HG02678 (cell line): Measurements from ENCODE around the gene NPFFR1.
"Not testable (repeated sequence)": the region's sequence is repeated elsewhere in the genome, so short reads cannot be mapped to it uniquely, and the experiment has no call there.

ENCODE experiments used
- ATAC-seq: cut with Tn5 transposase; IDR thresholded peaks from one replicate; pipeline ENCODE4 v1.9.1; 2021; ENCODE audit warnings: mild to moderate bottlenecking, moderate library complexity; ENCODE audit not compliant: unreplicated experiment

Gene NPFFR1

DNA sequence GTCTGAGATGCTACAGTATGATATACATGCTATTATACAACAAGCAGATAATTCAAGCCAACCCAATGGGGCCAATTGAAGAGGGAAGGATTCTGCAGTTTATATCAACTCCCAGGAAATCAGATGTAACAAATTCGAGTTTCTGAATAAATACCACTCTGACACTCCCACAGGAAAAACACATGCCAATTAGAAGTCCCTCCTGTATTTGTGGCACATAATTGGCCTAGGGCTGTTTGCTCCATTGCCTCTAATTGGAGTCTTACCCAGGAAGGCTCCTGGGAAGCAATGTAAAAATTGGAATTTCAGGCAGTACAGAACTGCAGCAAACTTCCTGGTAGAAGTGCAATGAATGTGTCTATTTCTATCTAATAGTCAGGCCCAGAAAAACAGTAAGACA is 55.3 kb downstream of the NPFFR1 start:
- no peak for ATAC-seq

DNA sequence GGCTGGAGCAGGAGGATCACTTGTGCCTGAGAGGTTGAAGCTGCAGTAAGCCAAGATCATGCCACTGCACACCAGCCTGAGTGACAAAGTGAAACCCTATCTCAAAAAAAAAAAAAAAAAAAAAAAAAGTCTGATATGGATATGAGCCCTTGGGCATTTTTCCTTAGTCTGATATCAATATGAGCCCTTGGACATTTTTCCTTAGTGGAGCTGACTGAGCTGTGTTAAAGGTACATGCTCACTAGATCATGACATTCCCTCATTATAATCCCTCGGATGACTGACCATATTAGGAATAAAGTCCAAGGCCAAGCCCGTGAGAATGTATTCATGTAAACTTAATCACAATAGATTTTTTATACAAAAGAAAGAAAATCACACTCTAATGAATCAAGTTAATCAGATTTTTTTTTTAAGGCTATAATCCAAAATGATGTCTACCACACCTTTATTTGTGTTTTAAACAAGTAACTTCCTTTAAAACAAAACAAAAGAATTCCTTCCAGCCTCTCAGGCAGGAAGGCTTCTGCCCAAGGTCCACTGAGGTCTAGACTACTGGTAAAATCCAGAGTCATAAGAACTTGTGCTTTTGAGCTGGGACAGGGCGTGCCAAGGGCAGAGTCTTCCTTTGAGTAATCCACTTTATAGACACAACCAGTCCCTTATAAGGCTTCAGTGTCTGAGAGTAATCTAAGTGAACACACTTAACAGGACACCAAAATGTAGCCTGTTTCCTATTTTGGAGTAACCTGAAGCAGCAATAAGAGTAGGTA is 56.1 kb downstream of the NPFFR1 start:
- ATAC-seq: no peak

DNA sequence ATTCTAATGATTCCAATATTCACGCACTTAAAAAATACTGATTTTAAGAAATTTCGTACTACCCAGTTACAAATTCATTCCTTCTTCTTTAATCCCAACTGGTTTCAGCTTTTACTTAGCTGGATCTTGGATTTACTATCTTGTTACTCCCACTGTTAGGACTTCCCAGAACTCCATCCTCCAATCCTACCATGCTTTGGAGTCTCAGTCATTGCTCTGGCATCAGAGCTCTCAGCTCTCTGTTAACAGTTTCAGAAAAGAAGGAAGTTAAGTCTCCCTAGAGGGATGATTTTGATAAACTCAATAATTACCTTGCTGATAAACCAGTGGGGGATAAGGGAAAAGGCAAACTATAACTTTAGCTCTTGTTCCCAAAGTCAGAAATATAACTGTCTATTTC is 60.1 kb downstream of the NPFFR1 start:
- no peak for ATAC-seq

DNA sequence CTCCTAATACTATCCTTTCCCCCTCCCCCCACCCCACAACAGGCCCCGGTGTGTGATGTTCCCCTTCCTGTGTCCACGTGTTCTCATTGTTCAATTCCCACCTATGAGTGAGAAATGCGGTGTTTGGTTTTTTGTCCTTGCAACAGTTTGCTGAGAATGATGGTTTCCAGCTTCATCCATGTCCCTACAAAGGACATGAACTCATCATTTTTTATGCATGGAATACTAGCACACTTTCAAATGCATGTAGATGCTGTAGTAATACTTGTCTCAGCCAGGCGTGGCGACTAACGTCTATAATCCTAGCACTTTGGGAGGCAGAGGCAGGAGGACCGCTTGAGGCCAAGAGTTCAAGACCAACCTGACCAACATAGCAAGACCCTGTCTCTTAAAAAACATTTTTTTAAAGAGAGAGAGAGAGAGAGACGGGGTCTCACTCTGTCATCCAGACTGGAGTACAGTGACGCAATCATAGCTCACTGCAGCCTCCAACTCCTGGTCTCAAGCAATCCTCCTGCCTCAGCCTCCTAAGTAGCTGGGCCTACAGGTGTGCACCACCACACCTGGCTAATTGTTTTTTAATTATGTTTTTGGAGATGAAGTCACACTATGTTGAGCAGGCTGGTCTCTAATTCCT is 60.9 kb downstream of the NPFFR1 start:
- not testable (repeated sequence) for ATAC-seq

DNA sequence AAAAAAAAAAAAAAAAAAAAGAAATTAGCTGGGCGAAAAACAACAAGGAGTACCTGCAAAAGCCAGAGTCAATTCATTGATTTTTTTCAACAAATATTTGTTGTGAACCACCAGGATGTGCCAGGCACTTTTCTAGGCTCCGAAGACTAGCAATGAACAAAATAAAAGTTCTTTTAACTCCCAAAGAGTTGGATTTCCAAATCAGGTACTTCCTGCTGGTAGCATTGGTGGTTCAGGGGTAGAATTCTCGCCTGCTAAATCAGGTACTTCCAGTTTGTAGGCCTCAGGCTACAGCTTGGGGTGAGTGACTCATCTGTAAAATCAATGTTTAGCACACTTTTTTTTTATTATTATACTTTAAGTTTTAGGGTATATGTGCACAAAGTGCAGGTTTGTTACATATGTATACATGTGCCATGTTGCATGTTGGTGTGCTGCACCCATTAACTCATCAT is 61.4 kb downstream of the NPFFR1 start:
- no peak for ATAC-seq

DNA sequence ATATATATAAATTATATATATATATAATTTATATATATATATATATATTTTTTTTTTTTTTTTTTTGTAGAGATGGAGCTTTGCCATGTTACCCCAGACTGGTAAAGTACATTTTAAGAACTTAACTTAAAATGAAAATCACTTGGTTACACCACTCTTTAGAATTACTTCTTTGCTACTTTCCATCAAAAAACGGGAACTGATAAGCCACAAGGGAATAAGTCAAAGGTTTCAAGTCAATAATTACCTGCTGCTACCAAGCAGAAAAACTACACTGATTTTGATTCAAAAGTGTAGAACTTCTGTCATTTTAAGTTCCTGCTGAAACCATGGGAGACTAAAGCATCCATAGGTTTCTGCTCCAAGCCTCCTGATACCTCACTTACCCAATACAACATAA is 62.8 kb downstream of the NPFFR1 start:
- no peak for ATAC-seq

DNA sequence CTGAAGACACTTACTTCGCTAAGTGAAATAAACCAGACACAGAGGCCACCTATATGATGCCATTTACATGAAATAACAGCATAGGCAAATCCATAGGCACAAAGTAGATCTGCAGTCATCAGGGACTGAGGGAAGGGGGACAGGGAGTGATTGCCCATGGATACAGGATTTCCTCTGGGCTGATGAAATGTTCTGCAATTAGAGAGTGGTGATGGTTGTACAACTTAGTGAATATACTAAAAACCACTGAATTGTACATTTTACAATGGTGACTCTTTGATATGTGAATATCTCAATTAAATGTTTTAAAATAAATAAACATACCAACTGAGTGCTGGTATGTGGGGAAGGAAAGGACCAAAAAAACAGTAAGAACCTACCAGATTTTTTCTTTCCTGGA is 70.9 kb downstream of the NPFFR1 start:
- no peak for ATAC-seq

DNA sequence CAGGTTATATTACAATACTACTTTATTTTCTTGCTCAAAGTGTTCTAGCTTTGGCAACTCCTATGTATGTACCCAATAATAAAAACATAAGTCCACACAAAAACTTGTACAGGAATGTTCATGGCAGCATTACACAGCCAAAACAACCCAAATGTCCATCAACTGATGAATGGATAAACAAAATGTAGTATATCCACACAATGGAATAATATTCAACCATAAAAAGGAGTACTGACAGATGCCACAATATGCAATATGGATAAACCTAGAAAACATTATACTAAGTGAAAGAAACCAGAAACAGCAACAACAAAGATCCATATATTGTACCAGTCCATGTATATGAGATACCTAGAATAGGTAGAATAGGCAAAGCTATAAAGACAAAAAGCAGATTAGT is 71.5 kb downstream of the NPFFR1 start:
- ATAC-seq: no peak

DNA sequence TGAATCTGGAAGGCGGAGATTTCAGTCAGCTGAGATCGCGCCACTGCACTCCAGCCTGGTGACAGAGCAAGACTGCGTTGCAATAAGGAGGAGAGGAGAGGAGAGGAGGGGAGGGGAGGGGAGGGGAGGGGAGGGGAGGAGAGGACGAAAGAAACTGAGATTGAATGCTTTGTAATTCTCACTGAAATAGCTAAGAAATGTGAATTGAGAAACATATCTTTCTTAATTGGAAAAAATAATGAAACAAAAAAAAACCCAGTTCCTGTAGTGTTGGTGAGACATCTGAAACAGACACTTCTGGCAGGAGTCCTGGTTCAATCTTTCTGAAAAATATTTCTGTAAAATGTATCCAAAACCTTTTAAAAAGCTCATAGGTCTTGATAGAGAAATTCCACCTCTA is 77.0 kb downstream of the NPFFR1 start:
- no peak for ATAC-seq

DNA sequence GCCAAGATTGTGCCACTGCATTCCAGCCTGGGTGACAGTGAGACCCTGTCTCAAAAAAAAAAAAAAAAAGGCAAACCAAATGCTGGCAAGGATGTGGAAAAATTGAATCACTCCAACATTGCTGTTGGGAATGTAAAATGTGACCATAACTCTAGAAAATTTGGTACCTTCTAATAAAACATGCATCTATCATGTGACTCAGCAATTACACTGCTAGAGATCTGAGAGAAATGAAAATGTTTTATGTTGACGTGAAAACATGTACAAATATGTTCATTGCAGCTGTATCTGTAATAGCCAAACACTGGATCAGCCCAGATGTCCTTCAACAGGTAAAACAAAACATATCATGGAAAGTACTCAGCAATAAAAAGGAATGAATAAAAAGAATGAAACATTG is 82.7 kb downstream of the NPFFR1 start:
- no peak for ATAC-seq

DNA sequence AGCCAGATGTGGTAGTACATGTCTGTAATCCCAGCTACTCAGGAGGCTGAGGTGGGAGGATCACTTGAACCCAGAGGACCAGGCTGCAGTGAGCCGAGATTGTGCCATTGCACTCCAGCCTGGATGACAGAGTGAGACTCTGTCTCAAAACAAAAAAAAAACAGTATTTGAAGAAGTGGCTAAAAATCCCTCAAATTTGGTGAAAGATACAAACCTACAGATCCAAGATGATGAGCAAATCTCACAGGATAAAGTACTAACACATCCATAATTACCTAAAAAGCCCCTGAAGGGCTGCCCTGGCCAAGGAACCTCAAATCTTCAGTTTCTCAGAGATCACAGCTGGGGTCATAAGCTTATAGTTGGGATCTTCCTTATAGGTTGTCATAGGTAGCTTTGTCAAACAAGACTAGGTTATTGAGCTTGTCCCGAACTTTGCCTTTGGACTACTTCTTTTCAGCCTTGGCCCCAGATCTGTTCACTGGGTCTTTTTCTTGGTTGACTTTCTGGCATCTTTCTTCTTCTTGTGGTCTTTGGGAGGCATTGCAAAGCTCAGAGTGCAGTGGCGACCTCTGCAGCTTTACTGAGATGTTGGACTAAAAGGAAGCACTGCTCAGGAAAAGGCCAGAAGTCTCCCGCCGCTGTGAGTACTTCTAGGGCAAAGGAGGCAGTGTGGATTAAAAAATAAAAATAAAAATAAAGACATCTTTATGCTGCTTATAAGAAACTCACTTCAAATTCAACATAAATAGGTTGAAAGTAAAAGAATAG is 84.9 kb downstream of the NPFFR1 start:
- no peak for ATAC-seq
